Stimulated activated CD8-positive, alpha-beta memory T cell treated with anti-CD3 and anti-CD28 coated beads, Interleukin-12 subunit alpha, Interleukin-12 subunit beta, amount 100 ng/mL, for 4 hours (primary cell): ENCODE data around the gene UGCG.
"Not testable (repeated sequence)": the region's sequence is repeated elsewhere in the genome, so short reads cannot be mapped to it uniquely, and the experiment has no call there.

Source experiments
- DNase-seq: peaks from one replicate; pipeline ENCODE4 v3.0.0-alpha.2; 2020; ENCODE audit warnings: low read depth

UGCG gene

DNA sequence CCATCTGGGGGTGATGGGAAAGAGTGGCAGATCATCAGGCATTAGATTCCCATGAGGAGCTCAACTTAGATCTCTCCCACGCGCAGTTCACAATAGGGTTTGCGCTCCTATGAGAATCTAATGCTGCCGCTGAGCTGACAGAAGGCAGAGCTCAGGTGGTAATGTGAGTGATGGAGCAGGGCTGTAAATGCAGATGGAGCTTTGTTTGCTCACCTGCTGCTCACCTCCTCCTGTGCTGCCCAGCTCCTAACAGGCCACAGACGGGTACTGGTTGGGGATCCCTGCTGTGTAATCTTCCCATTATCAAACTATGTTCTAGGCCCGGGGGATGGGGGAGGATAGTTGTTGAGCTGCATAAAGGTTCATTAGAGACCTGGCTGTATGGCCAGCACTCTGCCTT is 58.4 kb downstream of the UGCG start:
- DNase-seq: no peak

DNA sequence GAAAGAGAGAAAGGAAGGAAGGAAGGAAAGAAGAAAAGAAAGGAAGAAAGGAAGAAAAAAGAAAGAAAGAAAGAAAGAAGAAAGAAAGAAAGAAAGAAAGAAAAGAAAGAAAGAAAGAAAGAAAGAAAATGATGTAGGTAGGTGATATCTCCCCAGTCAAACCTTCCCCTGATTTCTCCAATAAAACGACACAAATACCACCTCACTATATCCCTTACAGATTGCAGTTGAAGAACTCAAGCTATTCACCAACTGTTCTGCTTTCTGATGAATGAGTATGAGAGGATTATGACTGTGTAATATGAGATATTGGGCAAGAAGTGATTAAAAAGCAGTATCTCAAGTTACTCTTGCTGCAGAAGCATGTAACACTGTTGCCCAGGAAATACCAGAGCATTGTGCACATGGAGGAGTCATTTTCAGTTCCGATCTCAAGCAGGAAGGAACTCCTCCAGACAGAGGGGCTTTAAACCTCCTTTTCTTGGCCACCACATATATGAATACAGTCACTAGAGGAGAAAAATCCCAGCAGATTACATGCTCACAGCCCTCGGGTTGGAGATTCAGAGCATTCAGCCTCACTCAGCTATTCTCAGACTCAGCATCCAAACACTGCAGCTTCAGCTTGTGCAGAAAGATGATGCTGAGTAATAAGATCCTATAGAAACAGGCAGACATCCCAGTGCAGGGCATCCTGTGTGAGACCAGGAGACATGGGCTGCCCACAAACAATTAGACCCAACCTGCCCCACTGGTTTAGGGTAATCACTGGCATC is 61.4 kb downstream of the UGCG start:
- no peak for DNase-seq

DNA sequence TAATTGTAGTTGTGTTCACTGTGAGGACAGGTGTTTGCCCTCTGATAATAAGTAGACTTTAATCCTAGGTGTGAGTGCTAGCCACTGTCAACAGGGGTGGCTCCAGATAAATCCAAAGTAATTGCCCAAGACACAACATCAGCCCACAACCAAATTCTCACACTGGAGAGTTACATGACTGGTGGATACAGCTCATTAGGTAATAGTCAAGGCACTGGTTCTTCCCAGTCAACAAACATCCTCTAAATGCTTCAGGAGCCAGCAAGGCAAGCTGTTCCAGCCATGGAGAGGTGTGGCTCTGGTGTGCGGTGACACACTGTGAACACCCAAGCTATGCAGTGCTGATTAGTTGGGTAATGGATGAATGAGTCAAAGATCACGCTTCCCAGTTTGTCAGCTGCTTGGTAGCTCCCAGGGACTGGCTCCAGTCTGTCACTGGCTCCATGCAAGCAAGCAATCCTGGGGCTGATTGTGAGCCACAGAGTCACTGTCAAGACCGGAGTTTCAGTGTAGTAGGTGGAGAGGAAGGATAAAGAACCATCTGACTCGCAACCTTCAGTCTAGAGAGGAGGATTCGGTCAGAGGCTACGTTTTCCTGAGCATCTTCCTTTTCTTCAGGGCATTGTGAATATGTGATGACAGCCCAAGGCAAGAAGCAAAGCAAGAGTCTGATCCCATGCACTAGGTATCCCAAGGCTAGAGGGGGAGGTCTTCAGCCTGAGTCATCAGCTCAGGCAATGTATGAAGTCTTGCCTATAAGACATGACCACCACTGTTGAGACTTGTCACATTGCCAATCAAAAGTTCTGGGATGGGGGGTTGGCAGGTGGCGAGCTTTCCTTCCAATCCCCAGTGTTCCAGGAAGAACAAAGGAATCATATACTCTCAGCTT is 63.1 kb downstream of the UGCG start:
- no peak for DNase-seq

DNA sequence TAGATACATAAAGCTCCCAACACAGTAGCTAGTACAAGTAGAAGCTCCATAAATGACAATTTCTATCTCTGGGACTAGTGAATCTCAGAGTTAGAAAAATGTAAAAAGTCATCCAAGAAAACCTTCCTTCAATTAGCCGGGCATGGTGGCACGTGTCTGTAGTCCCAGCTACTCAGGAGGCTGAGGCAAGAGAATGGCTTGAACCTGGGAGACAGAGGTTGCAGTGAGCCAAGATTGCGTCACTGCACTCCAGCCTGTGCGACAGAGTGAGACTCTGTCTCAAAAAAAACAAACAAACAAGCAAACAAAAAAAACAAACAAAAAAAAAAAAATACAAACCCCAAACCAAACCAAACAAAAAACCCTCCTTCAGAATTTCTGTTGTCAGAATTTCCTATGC is 63.9 kb downstream of the UGCG start:
- DNase-seq: not testable (repeated sequence)

DNA sequence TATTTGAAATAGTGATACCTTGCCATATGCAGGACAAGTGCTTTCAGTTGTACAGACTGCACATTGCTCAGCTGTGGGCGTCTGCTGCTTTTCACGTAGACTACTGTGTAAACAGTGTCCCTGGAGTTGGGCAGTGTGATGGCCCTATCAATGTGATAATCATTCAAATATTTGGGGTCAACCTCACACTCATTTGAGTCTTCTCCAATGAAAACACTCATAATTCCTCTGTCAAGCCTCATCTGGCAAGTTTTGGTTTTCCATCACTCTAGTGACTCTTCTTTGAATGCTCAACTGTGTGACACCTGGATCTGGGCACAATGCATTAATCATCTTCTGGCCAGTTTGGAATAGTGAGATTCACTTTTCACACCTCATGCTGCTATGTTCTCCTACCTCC is 64.4 kb downstream of the UGCG start:
- no peak for DNase-seq

DNA sequence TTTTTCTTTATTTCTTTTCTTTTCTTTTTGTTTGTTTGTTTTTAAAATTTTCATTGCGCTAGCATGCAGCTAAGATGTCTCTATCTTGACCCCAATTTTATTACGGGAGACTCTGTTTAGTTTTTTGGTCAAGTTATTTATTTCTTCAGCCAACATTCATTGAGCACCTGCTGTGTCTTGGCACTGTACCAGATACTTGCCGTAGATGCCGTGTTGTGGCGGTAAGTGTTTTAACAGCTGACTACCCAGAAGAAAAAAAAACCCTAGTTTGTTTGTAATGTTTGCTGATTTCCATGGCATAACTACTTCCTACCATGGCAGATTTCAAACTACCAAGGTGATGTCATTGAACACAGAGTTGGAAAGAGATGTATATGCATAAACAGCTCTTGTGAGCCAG is 65.0 kb downstream of the UGCG start:
- no peak for DNase-seq

DNA sequence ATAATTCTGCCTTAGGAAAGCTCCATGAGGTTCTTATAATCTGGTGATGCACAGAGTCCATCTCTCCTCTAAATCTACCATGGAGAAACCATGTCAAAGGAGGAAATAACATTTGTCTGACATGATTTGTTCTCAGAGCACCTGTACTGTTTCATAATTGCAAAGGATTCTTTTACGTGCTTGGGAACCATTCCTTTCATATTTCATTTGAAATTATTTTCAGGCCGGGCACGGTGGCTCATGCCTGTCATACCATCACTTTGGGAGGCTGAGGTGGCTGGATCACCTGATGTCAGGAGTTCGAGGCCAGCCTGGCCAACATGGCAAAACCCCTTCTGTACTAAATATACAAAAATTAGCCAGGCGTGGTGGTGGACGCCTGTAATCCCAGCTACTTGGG is 65.4 kb downstream of the UGCG start:
- no peak for DNase-seq

DNA sequence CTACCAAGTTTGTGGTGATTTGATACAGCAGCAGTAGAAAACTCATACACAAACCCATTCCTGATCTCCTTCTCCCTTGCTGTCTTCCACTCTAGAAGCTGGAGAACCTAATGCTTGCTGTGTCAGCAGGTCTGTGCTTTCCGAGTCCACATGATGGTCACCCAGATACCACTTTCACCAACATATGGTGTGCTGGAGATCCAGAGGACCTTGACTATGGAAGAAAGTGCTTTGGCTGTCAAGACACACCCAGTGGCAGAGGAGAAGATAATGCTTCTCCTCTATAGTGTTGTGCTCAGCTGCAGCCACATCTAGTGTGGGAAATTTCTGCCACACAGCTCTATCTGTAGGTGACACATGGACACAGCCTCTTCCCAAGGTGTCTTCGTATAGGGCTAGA is 67.4 kb downstream of the UGCG start:
- DNase-seq: no peak

DNA sequence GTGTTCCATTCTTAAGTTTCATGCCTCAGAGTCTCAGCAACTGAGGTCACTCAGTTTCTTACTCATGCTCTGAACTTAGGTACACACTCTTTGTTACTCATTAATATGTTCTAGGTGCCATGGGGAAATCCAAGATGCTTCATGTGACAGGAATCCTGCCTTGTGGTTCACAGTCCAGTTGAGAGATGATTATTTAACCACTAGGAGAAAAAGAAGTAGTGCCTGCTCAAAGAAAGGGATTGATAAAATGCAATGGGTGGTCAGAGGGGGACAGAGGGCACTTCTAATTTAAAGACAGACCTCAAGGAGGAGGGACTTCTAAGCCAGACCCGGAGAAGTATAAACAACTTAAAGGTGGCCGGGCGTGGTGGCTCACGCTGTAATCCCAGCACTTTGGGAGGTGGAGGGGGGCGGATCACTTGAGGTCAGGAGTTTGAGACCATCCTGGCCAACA is 69.0 kb downstream of the UGCG start:
- DNase-seq: no peak

DNA sequence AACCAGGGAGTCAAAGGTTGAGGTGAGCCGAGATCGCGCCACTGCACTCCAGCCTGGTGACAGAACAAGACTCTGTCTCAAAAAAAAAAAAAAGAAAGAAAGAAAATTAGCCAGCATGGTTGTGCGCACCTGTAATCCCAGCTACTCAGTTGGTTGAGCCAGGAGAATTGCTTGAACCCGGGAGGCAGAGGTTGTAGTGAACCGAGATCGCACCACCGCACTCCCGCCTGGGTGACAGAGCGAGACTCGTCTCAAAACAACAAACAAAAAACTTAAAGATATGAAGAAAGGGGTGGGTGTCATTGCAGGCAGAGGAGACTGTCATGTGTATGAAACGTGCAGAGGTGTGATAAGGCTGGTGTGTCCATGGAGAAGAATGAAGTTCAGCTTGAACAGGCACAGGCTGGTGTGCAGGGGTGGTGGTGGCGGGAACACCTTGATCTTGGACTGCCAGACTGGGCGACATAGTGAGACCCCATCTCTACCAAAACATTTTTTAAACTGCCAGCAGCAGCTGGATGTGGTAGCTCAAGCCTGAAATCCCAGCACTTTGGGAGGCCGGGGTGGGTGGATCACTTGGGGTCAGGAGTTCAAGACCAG is 69.6 kb downstream of the UGCG start:
- DNase-seq: no peak

DNA sequence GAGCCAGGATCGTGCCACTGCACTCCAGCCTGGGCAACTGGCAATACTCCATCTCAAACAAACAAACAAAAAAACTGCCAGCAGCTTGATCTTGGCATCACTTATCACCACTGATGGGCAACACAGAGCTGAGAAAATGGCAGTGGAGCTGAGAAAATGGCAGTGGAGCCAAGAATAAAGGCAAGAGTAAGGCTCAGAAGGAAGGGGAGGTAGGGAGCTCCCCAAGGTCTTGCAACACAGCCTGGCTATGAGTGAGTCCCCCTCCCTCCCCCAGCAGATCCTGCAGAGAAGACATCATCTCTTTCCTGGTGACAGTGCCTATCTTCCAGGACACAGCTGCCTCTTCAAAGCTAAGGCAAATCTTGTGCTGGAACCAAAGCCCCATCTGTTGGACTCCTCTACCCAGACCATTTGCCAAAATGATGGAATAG is 70.3 kb downstream of the UGCG start:
- no peak for DNase-seq

DNA sequence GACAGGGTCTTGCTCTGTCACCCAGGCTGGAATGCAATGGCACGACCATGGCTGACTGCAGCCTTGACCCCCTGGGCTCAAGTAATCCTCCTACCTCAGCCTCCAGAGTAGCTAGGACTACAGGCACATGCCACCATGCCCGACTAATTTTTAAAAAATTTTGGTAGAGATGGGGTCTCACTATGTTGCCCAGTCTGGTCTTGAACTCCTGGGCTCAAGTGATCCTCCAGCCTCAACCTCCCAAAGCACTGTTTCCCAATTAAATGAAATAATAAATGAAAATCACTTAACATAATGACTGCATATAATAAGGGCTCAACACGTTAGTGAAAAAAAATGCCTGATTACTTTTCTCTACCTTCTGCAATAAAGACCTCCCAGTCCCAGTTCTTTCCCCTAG is 71.0 kb downstream of the UGCG start:
- no peak for DNase-seq

DNA sequence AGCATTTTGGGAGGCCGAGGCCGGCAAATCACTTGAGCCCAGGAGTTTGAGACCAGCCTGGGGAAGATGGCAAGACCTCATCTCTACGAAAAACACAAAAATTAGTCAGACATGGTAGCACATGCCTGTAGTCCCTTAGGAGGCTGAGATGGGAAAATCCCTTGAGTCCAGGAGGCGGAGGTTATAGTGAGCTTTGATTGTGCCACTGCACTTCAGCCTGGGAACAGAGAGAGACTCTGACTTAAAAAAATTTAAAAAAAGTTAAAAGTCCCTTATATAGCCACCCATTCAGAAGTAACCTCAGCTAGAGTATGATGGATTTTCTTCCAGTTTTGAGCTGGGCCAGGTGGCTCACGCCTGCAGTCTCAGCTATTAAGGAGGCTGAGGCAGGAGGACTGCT is 72.4 kb downstream of the UGCG start:
- no peak for DNase-seq

DNA sequence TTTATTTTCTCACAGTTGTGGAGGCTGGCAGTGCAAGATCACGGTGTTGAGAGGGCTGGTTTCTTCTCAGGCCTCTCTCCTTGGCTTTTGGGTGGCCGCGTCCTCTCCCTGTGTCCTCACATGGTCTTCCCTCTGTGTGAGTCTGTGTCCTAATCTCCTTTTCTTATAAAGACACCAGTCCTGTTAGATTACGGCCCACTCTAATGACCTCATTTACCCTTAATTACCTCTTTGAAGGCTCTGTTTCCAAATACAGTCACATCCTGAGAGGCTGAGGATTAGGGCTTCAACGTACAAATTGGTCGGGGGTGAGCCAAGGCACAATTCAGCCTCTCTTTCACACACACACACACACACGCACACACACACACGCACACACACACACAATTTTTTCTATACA is 73.0 kb downstream of the UGCG start:
- no peak for DNase-seq

DNA sequence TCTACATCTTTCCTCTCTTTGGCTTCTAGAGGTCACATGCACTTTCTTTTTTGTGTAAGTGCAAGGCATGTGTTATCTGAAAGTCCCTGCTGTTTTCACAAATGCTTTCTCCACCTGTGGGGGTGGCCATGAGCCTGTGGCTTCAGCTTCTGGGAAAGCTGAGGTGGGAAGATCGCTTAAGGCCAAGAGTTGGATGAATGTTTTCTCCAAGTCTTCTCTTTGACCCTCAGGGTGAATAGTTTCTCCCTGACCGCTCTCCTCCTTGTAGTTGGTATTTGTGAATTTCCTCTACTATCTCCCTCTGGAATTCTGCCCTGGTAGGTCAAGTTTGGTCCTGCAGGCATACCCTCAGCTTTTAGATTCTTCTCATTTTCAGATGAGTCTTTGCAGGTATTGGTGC is 74.2 kb downstream of the UGCG start:
- no peak for DNase-seq

DNA sequence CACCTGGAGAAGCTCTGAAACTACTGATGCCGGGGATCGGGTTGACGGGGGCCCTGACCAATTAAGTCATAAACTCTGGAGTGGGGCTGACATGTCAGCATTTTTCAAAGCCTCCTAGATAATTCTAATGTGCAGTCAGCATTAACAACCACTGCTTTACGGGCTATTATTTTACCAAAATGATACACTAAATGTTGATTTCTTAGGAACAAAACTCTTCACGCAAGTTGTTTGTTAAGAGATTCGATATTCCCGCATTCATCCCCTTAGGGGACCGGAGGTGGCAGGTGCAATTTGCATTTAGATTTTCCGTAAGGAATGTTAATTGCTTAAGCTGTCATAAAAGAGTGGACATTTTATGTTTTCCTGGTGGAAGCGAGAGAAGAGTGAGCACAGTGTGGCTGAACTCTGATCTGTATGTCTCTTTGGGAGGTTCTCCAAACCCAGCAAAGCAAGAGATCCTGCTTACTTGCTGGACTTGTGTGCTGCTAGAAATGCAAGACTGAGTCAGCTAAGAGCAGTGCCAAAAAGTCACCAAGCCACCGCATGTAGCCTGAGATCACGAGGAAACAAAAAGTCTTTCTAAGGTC is 77.6 kb downstream of the UGCG start:
- no peak for DNase-seq

DNA sequence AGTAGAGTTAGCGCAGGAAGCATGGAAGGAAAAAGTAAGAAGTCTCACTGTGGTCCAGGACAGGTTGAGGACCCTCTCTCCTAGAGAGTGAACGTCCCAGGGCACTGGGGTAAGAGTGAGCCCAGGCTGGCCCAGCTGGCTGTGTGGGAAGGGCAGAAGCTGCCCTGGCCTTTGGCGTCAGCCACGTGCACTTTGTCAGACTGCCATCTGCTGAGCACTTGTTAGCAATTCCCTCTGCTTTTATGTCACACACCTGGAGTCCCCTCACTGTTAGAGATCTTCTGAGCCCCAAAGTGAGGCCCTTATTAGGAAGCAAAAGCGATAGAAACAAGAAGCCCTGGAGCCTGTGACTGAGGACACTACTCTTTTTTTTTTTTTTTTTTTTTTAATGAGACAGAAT is 79.1 kb downstream of the UGCG start:
- DNase-seq: no peak

DNA sequence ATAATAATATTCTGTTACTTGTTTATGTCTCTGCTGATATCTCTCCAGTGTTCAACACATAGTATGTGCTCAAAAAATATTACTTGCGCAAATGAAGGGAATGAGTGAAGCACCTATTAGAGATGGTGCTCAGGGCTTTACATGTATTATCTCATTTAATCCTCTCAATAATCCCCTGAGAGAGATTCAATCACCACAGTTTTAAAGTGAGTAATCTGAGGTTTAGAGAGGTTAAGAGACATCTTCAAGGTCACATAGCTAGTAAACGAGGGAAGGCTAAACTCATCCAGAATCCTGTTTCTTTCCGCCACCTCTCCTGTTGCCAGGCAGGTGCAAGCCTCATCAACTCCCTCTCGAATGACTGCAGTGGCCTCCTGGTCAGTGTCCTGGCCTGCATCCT is 82.0 kb downstream of the UGCG start:
- DNase-seq: no peak

DNA sequence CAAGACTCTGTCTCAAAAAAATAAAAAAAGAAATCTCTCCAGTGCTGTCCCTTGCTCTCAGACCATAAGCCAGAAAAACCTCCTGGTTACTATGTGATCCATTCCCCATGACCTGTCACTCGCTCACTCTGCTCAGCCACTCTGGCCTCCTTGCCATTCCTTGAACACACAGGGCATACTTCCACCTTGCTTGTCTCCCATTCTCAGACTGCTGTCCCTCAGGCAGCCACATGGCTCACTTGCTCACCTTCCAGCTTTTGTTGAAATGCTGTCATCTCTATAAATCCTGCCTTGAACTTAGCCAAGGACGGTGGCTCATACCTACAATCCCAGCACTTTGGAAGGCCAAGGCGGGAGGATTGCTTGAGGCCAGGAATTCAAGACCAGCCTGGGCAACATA is 82.9 kb downstream of the UGCG start:
- DNase-seq: no peak

DNA sequence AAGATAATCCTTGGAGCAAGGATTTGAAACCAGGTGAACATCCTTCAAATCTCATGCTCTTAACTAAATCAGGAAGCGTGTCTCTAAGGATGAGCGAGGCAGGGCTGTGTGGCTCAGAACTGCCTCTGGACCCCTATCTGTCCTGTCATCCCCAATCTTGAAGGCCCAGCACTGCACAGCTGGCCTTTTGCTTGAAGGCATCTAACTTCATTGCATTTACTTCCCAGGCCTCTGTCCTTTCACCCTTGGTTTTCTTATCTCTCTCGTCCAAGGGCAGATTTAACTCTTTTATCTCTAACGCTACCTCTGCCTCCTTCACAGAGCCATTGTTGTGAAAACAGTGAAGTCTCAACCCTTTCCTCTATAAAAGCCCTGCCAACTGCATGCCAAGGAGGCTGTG is 83.8 kb downstream of the UGCG start:
- DNase-seq: no peak

DNA sequence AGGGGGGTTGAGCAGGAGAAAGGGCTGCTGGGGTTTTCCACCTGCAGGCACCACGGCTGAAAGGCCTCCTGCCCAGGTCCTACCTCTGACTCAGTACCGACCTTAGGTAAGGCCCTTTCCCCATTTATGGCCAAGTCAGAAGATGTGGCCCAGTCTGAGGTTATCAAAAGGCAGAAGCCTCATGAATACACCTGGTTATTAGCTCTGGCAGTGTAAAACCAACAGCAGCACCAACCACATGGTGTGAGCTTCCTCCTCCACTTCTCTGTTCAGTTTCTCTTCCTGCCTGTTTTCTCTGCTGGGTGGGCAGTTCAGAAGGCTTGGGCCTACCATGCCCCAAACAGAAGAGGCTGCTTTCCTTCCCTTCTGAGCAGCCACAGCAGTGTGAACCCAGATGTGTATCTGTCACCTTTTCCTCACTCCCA is 86.9 kb downstream of the UGCG start:
- DNase-seq: no peak

DNA sequence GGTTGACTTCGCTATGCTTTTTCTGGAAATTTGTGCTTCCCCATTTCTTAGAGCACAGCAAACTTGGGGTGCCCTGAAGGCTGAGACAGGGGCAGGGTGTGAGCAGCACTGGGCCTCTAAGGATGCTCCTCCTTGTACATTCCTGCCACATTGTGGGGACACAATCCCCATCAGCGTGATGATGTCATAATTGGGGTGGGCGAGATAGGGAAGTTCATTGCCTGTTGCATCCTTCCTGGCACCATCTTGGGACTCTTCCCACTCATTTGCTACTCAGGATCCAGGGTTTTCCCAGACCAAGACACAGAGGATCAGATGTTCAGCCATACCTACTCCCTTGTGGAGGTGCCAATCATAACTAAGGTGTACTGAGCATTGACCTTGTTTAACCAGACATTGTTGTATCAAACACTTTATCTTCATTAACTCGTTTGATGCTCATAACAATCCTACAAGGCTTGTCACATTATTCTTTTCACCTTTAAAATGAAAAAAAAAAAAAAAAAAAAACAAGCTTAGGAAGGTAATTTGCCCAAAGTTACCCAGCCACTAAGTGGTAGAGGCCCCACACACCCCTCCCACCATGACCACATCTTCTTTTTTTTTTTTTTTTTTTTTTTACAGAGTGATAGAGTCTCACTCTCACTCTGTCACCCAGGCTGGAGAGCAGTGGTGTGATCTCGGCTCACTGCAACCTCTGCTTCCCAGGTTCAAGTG is 87.6 kb downstream of the UGCG start:
- no peak for DNase-seq
